T-helper 2 cell treated with Interferon-gamma antibody and Interleukin-4, amounts not matched to agents 100 ng/mL and 5 ng/mL, for 36 hours (primary cell): Measurements from ENCODE around the gene BIN1. TPM values are rescaled to one million over a fixed set of nuclear protein-coding genes. Genes with fewer than 3 reads are reported as not detected.
"Not testable (repeated sequence)": the region's sequence is repeated elsewhere in the genome, so short reads cannot be mapped to it uniquely, and the experiment has no call there.

Experiments
- intact Hi-C: fragments of 100-400 bp; cut with micrococcal nuclease; formaldehyde crosslinking; loops from one replicate; pipeline ENCODE4 v1.15.1; 2023
- total RNA-seq: library from RNA; stranded (reverse); gene quantifications from 2 replicates; pipeline ENCODE4 v1.2.3, GENCODE V29; 2022

BIN1 gene
- total RNA-seq, 1 donor from 2014 or later: 120 TPM

- intact Hi-C loops: no loop called here
Measured at GRCh38 chr2:127134235-127134634, 27.3 kb upstream of the BIN1 start.

- intact Hi-C loops: no loop called here
Measured at GRCh38 chr2:127133793-127134192, 26.8 kb upstream of the BIN1 start.

GRCh38 chr2:127130421-127130820 lies 23.5 kb upstream of the BIN1 start:
- intact Hi-C loops: no loop called here

DNA sequence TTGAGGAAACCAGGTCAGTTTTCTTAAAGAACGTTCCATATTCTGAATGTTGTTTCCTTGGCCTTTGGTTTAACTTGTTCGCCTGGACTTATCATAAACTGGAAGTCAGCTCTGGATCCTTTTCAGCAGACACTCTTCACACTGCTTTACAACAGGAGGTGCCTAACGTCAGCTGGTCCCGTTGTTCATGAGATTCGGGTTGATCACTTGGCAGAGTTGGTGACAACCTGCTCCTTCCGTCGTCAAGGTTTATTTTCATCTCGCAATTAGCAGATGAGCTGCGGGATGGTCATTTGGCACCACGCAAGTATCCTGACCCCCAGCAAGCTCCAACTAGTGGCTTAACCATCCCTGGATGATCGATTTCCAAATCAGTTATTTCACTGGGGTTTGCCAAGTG lies 23.0 kb upstream of the BIN1 start:
- intact Hi-C loops: no loop called here

GRCh38 chr2:127128445-127128904 lies 21.5 kb upstream of the BIN1 start:
- intact Hi-C loops: no loop called here

- intact Hi-C loops: no loop called here
Measured at GRCh38 chr2:127125821-127126220, 18.9 kb upstream of the BIN1 start.

DNA sequence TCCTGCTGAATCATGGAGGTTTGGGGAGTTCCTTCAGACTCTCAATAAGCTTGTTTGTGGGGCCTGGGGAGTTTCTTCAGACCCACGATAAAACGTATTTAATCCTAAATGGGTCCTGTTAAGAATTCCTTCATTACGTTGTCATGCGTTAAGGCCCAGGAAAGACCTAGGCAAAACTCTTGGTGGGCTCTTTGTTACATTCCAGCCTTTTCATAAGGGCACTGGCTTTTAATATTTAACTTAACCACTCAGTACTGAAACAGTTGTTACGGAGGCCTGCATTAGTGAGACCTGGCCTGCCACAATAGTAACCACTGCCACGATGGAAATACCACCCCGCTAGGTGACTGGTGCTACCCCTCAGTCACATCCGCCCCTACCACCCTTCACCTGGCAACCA lies 17.5 kb upstream of the BIN1 start:
- intact Hi-C loops: no loop called here

DNA sequence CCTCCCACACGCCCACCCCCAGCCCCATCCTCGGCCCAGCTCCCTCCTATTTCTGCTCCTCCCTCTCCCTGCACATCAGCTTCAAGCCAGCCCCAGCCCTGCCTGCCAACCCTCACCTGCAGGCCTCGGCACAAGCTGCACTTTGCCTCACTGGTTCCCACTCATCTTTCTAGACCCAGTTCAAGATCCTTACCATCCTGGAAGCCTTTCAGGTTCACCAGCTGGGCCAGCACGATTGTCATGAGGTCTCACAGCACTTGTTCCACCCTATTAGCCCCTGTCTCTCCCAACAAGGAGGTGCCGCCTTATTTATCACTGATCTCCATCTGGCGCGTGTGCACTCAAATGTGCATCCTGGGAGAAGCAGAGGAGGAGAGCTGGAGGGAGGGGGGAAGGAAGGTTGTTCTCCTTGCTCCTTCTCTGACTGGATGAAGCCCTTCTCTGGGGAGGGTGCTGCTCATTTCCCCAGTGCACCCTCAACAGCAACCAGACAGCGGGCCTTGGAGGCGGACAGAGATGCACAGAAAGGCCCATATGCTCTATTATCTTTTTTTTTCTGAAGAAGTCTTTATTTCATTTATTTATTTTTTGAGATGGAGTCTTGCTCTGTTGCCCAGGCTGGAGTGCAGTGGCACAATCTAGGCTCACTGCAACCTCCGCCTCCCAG lies 15.5 kb upstream of the BIN1 start:
- intact Hi-C loops: no loop called here

GRCh38 chr2:127121776-127122176 lies 14.8 kb upstream of the BIN1 start:
- intact Hi-C loops: no loop called here

GRCh38 chr2:127121353-127121752 lies 14.4 kb upstream of the BIN1 start:
- intact Hi-C loops: no loop called here

DNA sequence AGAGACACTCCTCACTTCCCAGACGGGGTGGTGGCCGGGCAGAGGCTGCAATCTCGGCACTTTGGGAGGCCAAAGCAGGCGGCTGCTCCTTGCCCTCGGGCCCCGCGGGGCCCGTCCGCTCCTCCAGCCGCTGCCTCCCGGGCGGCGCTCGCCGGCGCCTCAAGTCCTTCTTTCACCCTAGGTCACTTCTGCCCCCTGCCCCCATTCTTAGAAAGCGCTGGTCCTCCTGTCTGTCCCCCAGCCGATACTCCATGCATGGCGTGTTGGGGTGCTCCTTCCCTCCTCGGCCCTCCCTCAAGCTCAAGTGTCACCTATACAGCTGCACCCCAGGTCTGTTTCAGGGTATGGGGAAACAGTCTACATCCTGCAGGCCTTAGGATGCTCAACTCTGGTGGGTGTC lies 13.5 kb upstream of the BIN1 start:
- intact Hi-C loops: not testable (repeated sequence)

DNA sequence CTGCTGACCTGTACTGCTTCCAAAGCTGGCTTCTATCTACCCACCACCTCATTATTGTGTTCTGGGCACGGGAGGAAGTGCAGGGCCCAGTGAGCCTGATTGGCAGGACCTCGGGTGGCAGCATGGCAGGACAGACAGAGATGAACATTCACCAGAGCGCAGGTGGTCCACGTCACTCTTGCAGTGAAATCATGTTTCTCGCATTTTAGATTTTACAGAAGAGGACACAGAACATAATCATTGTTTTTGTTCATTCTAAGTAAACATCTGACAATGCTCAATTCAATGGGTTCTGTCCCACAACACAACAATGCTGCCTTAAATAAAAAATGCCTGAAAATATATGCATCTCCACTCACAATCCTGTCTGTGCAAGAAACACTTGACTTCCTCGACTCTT lies 11.5 kb upstream of the BIN1 start:
- intact Hi-C loops: loop anchor here (10.0 kb wide), 1 partner anchor 1116 kb away; no protein-coding TSS in a partner anchor

- intact Hi-C loops: loop anchor here (10.0 kb wide), 1 partner anchor 1117 kb away; no protein-coding TSS in a partner anchor
Measured at GRCh38 chr2:127118038-127118437, 11.1 kb upstream of the BIN1 start.

- intact Hi-C loops: loop anchor here (10.0 kb wide), 1 partner anchor 1117 kb away; no protein-coding TSS in a partner anchor
Measured at GRCh38 chr2:127117603-127118002, 10.6 kb upstream of the BIN1 start.

DNA sequence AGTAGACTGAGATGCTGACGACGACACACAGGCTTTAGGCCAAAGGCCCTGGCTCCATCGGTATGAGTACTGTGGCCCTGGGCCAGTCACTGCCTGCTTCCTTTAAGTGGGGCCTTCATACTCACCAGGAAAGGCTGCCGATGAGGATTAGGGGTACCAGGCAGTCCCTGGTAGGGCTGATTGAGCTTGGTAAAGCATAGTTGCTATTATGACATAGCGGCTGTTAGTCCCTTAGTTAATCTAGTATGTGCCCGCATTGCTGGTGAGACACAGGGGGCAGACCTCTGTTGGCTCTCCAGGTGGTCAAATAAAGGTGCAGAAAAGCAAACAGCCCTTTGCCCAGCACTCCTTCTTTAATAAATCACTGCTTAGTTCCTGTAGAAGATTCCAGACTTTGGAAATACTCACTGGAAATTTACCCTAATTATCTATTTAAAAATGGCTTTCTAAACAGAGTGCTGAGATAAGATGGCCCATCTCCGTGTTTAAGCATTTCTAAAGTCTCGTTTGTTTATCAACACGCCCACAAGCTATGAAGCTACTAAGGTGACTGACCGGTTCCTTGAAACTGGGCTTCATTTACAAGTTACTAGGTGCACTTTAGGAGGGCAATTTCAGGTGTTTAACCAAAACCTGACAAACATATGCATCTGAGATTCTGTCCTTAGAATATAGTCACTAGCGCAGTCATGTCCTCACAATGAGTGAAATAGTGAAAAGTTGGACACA lies 8.7 kb upstream of the BIN1 start:
- intact Hi-C loops: loop anchor here (10.0 kb wide), 1 partner anchor 1119 kb away; no protein-coding TSS in a partner anchor

DNA sequence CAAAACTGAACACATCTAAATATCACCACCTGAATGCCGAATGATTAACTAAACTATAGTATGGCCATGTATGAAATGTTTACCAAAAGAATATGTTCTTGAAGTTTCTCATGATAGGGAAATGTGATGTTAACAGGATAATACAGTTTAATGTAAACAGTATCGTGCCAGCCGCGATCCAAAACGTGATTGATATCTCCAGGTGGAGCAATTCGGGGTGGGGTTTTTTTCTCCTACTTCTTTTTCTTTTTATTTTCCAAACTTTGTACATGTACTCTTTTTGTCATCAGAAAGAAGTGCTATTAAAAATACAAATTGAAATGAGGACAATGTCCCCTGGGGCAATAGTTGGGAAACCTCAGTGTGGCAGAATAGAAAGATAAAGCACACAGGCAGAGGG lies 4.0 kb upstream of the BIN1 start:
- intact Hi-C loops: loop anchor here (10.0 kb wide), 1 partner anchor 1124 kb away; no protein-coding TSS in a partner anchor

- intact Hi-C loops: loop anchor here (5.0 kb wide), 1 partner anchor 41 kb away; no protein-coding TSS in a partner anchor
Measured at GRCh38 chr2:127108090-127108523, 1.2 kb upstream of the BIN1 start.

GRCh38 chr2:127107622-127107999 lies 657 bp upstream of the BIN1 start:
- intact Hi-C loops: loop anchor here (1.0 to 5.0 kb wide), 2 partner anchors 26 to 40 kb away; no protein-coding TSS in a partner anchor

GRCh38 chr2:127106457-127106990 lies 430 bp downstream of the BIN1 start:
- intact Hi-C loops: loop anchor here (5.0 kb wide), 1 partner anchor 39 kb away; no protein-coding TSS in a partner anchor

- intact Hi-C loops: loop anchor here (5.0 kb wide), 1 partner anchor 39 kb away; no protein-coding TSS in a partner anchor
Measured at GRCh38 chr2:127105656-127106456, 1.1 kb downstream of the BIN1 start.
